Measurements from ENCODE around the gene ZNF800. TPM values are rescaled to one million over a fixed set of nuclear protein-coding genes. Genes with fewer than 3 reads are reported as not detected.

ZNF800 gene
- polyA plus RNA-seq, 1 experiment = 6.2 TPM

DNA sequence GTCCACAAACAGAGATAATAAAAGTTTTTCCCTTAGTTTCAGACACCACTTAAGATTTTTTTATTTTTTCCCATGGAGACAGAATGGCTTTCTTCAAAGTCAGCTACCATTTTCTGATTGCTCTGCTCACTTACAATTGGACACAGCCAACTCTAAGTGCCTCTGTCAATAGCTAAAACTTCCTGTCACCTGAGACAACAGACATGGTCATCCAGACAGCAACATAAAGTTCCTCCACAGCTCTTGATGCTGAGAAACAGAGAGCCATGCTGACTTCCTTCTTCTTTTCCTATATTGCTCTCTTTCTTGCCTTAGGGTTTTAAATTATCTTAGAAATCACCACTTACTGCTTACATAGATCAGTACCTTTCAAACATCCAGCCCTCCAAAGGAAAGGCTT lies 12.0 kb downstream of the ZNF800 start:
- TF ChIP-seq, protein P1, sequence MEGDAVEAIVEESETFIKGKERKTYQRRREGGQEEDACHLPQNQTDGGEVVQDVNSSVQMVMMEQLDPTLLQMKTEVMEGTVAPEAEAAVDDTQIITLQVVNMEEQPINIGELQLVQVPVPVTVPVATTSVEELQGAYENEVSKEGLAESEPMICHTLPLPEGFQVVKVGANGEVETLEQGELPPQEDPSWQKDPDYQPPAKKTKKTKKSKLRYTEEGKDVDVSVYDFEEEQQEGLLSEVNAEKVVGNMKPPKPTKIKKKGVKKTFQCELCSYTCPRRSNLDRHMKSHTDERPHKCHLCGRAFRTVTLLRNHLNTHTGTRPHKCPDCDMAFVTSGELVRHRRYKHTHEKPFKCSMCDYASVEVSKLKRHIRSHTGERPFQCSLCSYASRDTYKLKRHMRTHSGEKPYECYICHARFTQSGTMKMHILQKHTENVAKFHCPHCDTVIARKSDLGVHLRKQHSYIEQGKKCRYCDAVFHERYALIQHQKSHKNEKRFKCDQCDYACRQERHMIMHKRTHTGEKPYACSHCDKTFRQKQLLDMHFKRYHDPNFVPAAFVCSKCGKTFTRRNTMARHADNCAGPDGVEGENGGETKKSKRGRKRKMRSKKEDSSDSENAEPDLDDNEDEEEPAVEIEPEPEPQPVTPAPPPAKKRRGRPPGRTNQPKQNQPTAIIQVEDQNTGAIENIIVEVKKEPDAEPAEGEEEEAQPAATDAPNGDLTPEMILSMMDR (IDR thresholded peaks at IDR 0.05; ENCODE audit: insufficient read depth, low read depth, low read length) = no peak
- Histone ChIP-seq H3K36me3 (ENCODE audit: control insufficient read depth, insufficient read depth, low read length) (peaks cover 2% of the 10 kb centered on the region; the same call in 1 of the 2 replicates), H3K27me3 (ENCODE audit: control insufficient read depth, insufficient read depth, low read length) (no peaks in the 10 kb centered on the region), H3K4me3 (ENCODE audit: low read depth, low read length) (no peak overlapping the region)
- CTCF ChIA-PET = no interaction called here
- POLR2A ChIA-PET = no interaction called here
- no peak for DNase-seq (ENCODE audit: low read depth)

DNA sequence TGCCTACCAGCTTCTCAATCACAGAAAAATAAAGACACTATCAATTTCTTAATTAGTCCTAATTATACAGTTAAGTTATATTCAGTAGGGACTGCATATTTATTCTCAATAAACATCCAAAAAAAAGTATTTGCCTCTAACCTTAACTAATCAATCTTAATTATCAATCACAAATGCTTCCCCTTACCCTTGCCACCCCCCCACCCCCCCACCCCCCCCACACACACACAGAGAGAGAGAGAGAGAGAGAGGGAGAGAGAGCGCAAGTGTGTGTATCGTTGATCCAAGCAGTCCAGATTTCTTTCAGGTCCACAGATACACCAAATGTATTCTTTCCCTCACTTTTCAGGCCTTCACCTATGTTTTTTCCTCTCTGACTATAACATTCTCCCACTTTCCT lies 12.9 kb downstream of the ZNF800 start:
- TF ChIP-seq, protein P1 (IDR thresholded peaks at IDR 0.05; ENCODE audit: insufficient read depth, low read depth, low read length) = no peak
- peaks cover 2% of the 10 kb centered on the region; the same call in 1 of the 2 replicates for H3K36me3 ChIP-seq (ENCODE audit: control insufficient read depth, insufficient read depth, low read length)
- no peak overlapping the region for H3K4me3 ChIP-seq (ENCODE audit: low read depth, low read length)
- no peak for DNase-seq (ENCODE audit: low read depth)
- ChIA-PET CTCF (no interaction called here), POLR2A (no interaction called here)
- H3K27me3 ChIP-seq (ENCODE audit: control insufficient read depth, insufficient read depth, low read length) = no peaks in the 10 kb centered on the region

DNA sequence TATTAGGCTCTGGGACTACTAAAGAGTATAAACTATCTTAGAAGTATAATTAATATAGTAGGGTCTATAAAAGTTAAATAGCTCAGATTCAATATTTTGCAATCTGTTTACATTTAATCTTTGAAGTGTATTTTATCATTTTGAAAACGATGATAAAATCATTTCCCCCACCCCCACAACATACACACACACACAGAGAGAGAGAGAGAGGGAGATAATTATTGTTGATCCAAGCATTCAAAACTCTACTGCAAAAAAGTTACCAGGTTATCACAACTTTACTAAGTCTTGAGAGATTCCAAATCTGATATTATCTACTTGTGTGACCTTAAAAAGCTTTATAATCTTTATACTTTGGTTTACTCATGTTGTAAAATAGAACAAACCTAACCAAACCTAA lies 14.0 kb downstream of the ZNF800 start:
- Histone ChIP-seq H3K36me3 (ENCODE audit: control insufficient read depth, insufficient read depth, low read length) (peaks cover 2% of the 10 kb centered on the region), H3K27me3 (ENCODE audit: control insufficient read depth, insufficient read depth, low read length) (no peaks in the 10 kb centered on the region), H3K4me3 (ENCODE audit: low read depth, low read length) (no peak overlapping the region)
- ChIA-PET POLR2A (no interaction called here), CTCF (no interaction called here)
- TF ChIP-seq, protein P1 (IDR thresholded peaks at IDR 0.05; ENCODE audit: insufficient read depth, low read depth, low read length) = no peak
- no peak for DNase-seq (ENCODE audit: low read depth)

DNA sequence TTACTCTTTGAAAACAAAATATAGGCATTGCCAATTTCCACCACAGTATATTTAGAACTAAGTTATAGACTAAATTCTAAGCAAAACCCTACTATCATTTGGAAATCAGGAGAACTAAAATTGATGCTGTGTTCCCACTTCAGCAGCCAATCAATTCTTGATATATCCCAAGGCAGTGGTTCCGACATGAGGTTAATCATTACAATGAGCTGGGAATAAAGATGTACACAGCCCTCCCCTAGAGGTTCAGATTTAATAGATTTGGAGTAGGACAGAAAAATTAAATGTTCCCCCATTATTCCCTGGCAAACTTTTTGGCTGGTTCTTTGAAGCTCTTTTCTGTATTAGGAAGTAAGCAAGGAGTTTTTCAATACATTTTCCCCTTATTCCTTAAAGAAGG lies 15.1 kb downstream of the ZNF800 start:
- no peak for DNase-seq (ENCODE audit: low read depth)
- POLR2A ChIA-PET = no interaction called here
- H3K27me3 ChIP-seq (ENCODE audit: control insufficient read depth, insufficient read depth, low read length) = no peaks in the 10 kb centered on the region
- H3K36me3 ChIP-seq (ENCODE audit: control insufficient read depth, insufficient read depth, low read length) = peaks cover under 1% of the 10 kb centered on the region
- TF ChIP-seq, protein P1 (IDR thresholded peaks at IDR 0.05; ENCODE audit: insufficient read depth, low read depth, low read length) = no peak
- no peak overlapping the region for H3K4me3 ChIP-seq (ENCODE audit: low read depth, low read length)
- CTCF ChIA-PET = no interaction called here

DNA sequence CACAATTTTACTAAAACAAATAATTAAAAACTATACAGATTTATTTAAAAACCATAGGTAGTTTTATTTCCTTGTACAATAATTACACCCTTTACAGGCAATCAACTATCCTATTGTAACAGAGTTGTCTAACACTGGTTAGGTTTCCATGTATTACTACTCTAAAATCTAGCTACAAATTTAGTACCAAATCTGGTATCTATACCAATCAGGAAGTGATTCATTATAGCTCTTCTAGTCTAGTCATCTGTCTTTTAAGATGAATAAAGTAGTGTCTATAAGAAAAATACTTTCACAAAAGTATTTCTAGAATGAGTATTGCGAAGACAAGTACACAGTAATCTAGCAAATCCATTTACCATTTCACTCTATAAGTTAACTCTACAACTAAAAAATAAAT lies 16.9 kb downstream of the ZNF800 start:
- no peaks in the 10 kb centered on the region; the same call in 1 of the 2 replicates for H3K36me3 ChIP-seq (ENCODE audit: control insufficient read depth, insufficient read depth, low read length)
- H3K4me3 ChIP-seq (ENCODE audit: low read depth, low read length) = no peak overlapping the region
- no peaks in the 10 kb centered on the region for H3K27me3 ChIP-seq (ENCODE audit: control insufficient read depth, insufficient read depth, low read length)
- DNase-seq (ENCODE audit: low read depth) = no peak
- ChIA-PET POLR2A (no interaction called here), CTCF (no interaction called here)
- TF ChIP-seq, protein P1 (IDR thresholded peaks at IDR 0.05; ENCODE audit: insufficient read depth, low read depth, low read length) = no peak
